K562 (cell line): ENCODE measurements around the gene MICU1. TPM values are rescaled to one million over a fixed set of nuclear protein-coding genes. Genes with fewer than 3 reads are reported as not detected.

Source experiments
- HBP1 ChIP-seq: fragments of 450-650 bp; formaldehyde crosslinking; IDR thresholded peaks from 2 replicates; pipeline ENCODE4 v1.4.0; 2022; ENCODE audit warnings: missing genetic modification characterization
- MEIS2 ChIP-seq: fragments of 450-650 bp; IDR thresholded peaks from 2 replicates; pipeline ENCODE4 v1.6.1; 2014; ENCODE audit warnings: mild to moderate bottlenecking; ENCODE audit not compliant: partially characterized antibody
- ZNF124 ChIP-seq: sonication (generic); formaldehyde crosslinking; IDR thresholded peaks from 2 replicates; pipeline ENCODE4 v1.8.1; 2022; ENCODE audit warnings: missing genetic modification reagents
- polyA plus RNA-seq, 8 experiments: library from polyadenylated mRNA; depleted of rRNA in 4 of 8; stranded (reverse) in 5 of 8; unstranded in 3 of 8; fragments of >200 nt; fragmentation: Nextera tagmentation in 2 of 8; fragmentation: Illumina TruSeq in 1 of 8; extraction: Ambion mirVana in 2 of 8; extraction: Trizol in 1 of 8; gene quantifications; 2 replicates each; pipeline versions ENCODE4 v1.2.1 to v1.2.3, GENCODE V29; 2011 to 2014; ENCODE audit warnings: inconsistent platforms in 1 of 8, missing spikeins in 1 of 8
- total RNA-seq, 7 experiments: library from RNA; depleted of rRNA in 6 of 7; stranded (reverse); fragments of >200 nt in 6 of 7; fragmentation: Illumina TruSeq in 2 of 7; extraction: Trizol in 2 of 7; gene quantifications; 2 replicates each; pipeline versions ENCODE4 v1.2.1 to v1.2.3, GENCODE V29; 2011 to 2021; ENCODE audit warnings: low replicate concordance in 1 of 7
- TF ChIP-seq, protein P1 (sequence below): fragments of 450-650 bp; IDR thresholded peaks from 2 replicates; pipeline ENCODE4 v1.6.1; 2017; ENCODE audit warnings: antibody characterized with exemption, mild to moderate bottlenecking

The MICU1 gene
- total and polyA plus RNA-seq, 9 of the 15 experiments (the other 6 are each of a cell fraction or from before 2014, with no cell fraction given): 29.3 to 76.8 (median 48.4) TPM

- no peak for TF ChIP-seq HBP1 (CRISPR knock-in tag)
- TF ChIP-seq MEIS2: no peak
- TF ChIP-seq, protein P1, sequence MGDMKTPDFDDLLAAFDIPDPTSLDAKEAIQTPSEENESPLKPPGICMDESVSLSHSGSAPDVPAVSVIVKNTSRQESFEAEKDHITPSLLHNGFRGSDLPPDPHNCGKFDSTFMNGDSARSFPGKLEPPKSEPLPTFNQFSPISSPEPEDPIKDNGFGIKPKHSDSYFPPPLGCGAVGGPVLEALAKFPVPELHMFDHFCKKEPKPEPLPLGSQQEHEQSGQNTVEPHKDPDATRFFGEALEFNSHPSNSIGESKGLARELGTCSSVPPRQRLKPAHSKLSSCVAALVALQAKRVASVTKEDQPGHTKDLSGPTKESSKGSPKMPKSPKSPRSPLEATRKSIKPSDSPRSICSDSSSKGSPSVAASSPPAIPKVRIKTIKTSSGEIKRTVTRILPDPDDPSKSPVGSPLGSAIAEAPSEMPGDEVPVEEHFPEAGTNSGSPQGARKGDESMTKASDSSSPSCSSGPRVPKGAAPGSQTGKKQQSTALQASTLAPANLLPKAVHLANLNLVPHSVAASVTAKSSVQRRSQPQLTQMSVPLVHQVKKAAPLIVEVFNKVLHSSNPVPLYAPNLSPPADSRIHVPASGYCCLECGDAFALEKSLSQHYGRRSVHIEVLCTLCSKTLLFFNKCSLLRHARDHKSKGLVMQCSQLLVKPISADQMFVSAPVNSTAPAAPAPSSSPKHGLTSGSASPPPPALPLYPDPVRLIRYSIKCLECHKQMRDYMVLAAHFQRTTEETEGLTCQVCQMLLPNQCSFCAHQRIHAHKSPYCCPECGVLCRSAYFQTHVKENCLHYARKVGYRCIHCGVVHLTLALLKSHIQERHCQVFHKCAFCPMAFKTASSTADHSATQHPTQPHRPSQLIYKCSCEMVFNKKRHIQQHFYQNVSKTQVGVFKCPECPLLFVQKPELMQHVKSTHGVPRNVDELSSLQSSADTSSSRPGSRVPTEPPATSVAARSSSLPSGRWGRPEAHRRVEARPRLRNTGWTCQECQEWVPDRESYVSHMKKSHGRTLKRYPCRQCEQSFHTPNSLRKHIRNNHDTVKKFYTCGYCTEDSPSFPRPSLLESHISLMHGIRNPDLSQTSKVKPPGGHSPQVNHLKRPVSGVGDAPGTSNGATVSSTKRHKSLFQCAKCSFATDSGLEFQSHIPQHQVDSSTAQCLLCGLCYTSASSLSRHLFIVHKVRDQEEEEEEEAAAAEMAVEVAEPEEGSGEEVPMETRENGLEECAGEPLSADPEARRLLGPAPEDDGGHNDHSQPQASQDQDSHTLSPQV: peak; percentile 85
- TF ChIP-seq ZNF124: no peak
Observed at GRCh38 chr10:72328045-72328828, 297.6 kb downstream of the MICU1 start (continued).
